SW 1271 (cell line): ENCODE data around the gene KCNT1.

Experiments used
- DNase-seq, 2 experiments: peaks; one replicate each; lab custom pipeline; 2025; lab: John Stamatoyannopoulos, UW

The KCNT1 gene

GRCh38 chr9:135768516-135769218, 66.7 kb downstream of the KCNT1 start:
- no peak for DNase-seq

GRCh38 chr9:135769489-135770202, 67.7 kb downstream of the KCNT1 start:
- no peak for DNase-seq

DNA sequence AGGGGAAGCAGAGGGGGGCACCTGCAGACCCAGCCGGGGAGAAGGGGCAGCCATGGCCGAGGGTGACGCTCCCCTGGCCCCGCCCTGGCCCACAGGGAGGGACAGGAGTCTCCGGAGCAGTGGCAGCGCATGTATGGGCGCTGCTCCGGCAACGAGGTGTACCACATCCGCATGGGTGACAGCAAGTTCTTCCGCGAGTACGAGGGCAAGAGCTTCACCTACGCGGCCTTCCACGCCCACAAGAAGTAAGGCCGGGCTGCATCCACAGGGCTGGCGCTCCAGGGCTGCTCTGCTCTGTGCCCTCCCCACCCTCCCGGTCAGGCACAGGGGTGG, 68.2 kb downstream of the KCNT1 start:
- DNase-seq = no peak

- DNase-seq = no peak
Observed at GRCh38 chr9:135770771-135771170, 68.8 kb downstream of the KCNT1 start.

GRCh38 chr9:135771401-135772051, 69.5 kb downstream of the KCNT1 start:
- DNase-seq = no peak

- no peak for DNase-seq
Observed at GRCh38 chr9:135772056-135772646, 70.2 kb downstream of the KCNT1 start.

GRCh38 chr9:135772702-135773493, 70.9 kb downstream of the KCNT1 start:
- no peak for DNase-seq

GRCh38 chr9:135773530-135774238, 71.7 kb downstream of the KCNT1 start:
- DNase-seq = no peak

DNA sequence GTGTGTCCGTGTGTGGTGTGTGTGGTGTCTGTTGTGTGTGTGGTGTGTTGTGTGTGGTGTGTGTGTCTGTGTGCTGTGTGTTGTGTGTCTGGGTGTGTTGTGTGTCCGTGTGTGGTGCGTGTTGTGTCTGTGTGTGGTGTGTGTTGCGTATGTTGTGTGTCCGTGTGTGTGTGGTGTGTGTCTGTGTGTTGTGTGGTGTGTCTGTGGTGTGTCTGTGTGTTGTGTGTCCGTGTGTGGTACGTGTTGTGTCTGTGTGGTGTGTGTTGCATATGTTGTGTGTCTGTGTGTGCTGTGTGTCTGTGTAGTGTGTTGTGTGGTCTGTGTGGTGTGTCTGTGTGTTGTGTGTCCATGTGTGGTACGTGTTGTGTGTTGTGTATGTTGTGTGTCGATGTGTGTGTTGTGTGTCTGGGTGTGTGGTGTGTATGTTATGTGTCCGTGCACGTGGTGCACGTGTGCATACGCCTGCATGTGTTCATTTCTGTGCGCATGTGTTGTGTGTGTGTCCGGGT, 72.3 kb downstream of the KCNT1 start:
- no peak for DNase-seq

- no peak for DNase-seq
Observed at GRCh38 chr9:135774794-135775525, 73.0 kb downstream of the KCNT1 start.

DNA sequence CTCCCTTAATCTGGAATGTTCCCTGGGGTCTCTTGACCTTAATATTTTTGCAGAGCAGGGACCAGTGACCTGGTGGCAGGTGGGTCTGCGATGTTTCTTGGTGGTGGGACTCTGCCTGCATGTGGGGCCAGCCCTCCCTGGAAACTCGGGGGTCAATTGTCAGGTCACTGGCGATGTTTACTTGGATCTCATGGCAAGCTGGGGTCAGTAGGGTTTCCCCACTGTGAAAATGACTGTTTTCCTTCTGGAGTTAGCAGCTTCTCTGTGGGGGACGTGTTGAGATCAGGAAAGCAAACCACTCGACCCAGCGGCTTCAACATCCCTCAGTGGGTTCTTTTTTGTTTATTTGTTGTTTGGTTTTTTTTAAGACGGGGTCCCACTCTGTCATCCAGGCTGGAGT, 73.9 kb downstream of the KCNT1 start:
- no peak for DNase-seq

DNA sequence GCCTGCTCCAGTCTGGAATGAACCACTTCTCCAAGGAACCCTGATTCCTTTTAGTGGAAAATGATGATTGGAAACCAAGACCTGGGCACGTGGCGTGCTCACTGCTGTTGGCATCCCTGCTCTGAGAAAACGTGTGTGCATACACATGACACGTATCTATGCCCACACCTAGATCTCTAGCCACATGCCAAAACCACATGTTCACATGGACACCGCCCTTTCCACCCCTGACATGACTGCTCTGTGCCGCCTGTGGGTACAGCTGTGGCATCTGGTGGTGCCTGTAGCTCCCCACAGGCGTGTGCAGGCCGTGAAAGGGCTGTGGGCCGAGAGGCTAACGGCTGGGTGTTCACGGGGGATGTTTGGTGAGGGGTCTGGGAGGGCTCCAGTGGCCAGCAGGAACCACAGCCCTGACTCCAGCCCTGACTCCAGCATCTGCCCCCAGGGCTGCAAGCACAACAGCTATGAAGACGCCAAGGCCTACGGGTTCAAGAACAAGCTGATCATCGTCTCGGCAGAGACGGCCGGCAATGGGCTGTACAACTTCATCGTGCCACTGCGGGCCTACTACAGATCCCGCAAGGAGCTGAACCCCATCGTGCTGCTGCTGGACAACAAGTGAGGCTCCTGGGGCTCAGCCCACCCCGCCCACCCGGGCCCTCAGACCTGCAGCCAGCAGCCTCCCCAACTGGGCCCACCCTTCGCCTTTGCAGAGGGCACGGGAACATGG, 75.1 kb downstream of the KCNT1 start:
- DNase-seq = no peak

- DNase-seq = no peak
Observed at GRCh38 chr9:135777623-135778177, 75.7 kb downstream of the KCNT1 start.

GRCh38 chr9:135778421-135778820, 76.4 kb downstream of the KCNT1 start:
- no peak for DNase-seq

DNA sequence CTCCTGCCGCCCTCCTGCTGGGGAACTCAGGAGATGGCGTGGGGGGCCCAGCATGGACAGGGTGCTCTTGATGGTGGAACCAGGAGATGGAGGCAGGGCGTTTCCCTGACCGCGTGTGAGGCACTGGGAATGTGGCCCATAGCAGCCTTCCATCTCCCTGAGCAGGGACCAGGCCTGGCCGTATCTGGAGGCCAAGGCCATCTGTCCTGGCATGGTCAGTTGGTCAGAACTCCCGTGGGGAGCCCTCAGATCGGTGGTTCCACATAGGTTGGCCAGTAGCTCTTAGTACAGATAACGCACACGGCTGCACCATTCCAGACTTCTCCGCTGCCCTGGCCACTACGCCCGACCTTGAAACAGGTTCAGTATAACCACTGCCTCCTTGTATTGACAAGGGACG, 77.6 kb downstream of the KCNT1 start:
- no peak for DNase-seq

GRCh38 chr9:135780086-135780485, 78.1 kb downstream of the KCNT1 start:
- DNase-seq = no peak

DNA sequence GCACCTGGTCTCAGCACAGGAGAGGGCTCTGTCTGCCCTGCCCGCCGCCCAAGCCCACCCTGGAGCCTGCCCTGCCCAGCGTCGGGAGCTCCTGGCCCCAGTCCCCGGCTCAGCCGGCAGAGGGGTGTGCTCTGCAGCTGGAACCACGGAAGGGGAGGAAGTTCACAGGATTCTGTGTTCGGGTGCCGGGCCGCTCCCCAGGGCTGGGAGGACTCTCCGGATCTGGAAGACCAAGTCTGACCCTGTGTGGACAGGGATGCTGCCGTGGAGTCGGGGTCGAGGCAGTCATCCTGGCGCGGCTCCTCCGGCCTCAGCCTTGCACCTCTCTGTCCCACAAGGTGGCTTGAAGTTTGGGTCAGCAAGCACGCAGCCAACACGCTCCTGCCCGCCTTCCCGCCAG, 78.6 kb downstream of the KCNT1 start:
- no peak for DNase-seq

DNA sequence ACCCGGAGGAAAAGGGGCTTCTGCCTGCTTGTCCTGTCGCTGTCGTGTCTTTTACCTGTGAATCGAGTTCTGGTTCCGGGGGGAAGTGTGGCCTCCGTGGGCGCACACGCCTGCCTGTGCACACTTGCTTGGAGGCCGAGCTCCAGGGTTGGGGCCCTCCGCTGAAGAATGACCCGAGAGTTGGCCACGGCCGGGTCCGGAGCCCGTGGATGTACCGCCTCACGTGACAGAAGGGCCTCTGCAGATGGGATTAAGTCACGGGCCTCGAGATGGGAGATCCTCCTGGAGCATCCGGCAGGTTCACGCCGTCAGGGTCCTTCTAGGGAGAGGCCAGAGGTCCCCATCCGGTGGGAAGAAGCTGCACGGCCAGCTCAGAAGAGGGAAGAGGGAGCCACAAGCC, 81.0 kb downstream of the KCNT1 start:
- DNase-seq = no peak

GRCh38 chr9:135783540-135784245, 81.7 kb downstream of the KCNT1 start:
- no peak for DNase-seq
